HG03097 (cell line): ENCODE data around the gene POU2AF1.

Source experiments
- ATAC-seq: cut with Tn5 transposase; IDR thresholded peaks from one replicate; pipeline ENCODE4 v1.9.1; 2021; ENCODE audit not compliant: unreplicated experiment, low FRiP score

Gene POU2AF1

DNA sequence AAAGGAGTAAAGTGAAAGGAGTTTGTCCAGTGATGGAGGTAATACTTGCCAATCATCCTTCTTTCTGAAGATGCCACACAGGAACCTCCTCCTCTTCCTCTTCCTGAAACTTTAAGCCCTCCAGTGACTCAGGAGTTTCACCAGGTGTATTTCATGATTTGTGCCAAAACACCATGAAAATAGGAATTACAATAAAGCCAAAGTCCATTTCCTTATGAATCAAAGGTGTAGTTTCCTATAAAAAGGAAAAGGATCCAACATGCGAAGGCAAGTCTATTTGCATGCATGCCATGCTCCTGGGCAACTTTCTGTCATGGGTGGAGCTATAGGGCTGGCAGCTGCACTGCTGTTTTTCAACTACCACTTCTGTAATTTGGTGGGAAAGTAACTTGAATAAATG, 9.8 kb upstream of the POU2AF1 start:
- ATAC-seq, result no peak

DNA sequence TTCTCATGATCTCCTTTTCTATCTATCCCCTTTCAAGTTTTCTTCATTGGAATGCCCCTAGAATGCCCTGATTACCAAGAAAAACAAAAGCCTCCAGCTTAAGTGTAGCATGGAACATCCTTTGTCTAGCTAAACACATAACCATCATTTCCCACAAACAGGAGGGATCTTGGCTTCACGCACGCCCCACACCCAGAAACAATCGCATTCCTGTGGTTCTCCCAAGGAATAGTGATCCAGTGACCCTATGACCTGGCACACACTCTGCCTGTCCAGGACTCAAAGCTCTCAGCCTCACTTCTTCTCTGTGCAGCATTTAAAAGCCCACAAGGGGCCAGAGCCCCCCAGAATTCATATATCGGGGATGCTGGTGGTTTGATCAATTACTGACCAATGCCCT, 9.3 kb upstream of the POU2AF1 start:
- ATAC-seq, result no peak

DNA sequence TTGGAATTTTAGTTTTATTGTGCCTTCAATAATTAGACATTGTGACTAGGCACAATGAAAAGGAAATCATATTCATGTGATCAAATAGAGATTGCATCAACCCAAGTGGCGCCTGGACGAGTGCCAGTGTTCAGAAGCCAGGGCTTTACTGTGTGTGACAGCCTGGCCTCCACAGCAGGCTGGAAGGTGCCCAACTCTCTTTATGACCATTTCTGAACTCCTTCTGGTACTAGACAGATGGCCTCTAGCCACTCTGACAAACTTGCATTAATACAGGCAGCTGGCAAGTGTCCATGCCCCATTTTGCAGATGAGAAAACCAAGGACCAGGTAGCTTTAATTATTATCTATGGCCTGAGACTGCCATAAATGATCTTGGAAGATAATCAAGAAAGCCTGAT, 8.3 kb upstream of the POU2AF1 start:
- no peak for ATAC-seq

DNA sequence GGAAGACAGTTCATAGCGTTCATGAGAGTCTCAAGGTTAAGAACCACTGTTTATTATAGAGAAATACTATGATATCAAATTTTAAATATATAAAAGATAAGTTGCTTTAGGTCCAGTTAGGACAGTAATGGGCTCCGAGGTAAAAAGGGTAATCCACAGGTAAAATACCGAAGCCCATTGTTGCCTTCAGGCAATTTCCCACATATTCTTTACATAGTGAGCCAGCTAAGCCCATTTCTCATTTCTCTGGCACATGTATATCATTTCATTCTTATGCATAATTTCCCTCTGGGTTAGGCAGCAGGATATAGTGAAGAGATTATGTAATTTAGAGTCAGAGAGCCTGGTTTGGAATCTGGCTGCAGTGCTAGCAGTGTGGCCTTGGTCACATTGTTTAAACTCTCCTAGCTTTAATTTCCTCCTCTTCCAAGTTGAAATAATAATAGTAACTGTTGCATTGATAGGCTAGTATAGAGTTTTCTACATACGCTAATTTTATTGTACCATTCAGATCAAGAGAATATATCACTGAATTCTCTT, 7.6 kb upstream of the POU2AF1 start:
- no peak for ATAC-seq

DNA sequence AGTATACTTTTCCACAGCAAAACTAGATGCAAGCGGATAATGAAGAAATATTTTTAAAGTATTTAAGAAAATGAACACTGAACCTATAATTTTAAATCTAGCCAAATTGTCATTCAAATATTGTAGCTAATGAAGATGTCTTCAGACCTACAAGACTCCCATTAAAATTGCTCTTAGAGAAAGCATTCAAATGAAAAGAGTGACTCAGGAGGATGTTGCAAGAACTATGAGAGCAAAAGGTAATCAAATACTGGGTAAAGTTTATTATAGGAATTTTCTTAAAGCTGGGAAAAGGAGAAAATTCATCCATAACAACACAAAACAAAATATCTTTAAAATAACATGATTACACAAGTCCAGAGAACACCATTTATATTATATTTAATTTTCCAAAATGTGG, 5.4 kb upstream of the POU2AF1 start:
- ATAC-seq, result no peak

DNA sequence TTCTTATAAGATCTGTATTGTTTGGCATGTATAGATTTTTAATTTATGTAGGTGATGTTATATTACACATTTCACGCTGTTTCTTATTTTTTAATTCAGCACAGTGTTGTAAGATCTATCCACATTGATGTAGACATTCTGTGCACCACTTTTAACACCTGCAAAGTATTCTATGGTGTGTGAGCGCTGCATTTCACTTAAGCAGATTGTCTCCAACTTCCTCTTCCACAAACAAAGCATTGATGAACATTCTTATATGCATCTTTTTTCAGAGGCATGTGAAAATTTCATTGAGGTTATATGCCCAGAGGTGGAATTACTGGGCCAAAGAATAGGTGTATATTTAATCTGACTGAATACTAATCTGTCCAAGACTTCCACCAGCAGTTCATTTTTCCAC, 3.4 kb upstream of the POU2AF1 start:
- ATAC-seq, result no peak

DNA sequence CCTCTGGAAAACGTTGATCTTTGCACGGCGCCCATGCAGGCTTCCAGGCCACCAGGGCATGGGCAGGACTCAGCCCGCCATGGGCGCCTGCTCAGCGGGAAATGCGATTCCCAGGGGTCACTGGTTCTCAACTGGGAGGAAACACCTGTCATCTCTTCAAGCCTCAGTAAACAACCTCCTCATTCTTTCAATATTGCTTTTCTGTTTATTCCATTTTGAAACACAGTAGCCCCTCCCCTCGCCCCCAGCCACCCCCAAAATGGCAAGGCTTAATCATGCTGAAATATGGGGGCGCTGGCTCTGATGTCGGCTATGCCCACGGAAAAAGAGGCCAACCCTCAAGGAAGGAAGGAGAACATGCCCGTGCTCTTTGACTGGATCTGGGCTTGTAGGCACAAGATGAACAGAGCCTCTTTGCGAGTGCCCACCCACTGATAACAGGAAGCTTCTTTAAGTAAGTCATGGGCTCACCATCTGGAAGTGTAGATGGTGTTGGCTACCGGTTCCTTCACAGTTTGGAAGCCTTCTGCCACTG, 594 bp upstream of the POU2AF1 start:
- ATAC-seq, result peak; percentile 31

DNA sequence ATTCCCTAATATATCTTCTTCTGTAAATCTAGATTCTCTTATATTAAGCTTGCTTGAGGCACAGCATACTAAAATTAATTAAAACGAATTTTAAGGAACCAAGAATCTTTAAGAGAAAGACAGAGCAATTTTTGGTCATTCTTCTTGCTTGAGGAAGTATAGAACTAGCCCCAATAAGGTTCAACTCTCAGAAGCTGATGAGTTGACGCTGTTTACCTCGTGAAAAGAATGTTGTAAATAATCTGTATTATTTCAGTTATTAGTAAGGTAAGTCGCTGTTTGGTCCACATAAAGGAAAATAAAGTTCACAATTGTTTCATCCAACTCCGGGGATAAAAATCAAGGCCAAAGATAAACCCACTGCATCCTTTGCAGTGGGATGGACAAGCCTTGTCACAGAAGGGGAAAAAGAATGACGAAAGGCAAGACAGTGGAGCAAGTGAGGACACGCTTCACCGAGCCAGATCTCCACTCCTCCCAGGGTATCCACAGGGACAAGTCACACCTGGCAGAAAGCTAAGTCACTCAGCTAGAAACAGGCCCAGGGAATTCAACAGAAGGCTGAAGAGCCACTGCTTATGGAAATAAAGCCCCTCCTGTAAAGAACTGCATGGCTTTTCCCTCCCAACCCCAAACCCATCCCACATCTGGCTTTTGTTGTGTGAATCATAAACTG, 752 bp downstream of the POU2AF1 start:
- no peak for ATAC-seq

DNA sequence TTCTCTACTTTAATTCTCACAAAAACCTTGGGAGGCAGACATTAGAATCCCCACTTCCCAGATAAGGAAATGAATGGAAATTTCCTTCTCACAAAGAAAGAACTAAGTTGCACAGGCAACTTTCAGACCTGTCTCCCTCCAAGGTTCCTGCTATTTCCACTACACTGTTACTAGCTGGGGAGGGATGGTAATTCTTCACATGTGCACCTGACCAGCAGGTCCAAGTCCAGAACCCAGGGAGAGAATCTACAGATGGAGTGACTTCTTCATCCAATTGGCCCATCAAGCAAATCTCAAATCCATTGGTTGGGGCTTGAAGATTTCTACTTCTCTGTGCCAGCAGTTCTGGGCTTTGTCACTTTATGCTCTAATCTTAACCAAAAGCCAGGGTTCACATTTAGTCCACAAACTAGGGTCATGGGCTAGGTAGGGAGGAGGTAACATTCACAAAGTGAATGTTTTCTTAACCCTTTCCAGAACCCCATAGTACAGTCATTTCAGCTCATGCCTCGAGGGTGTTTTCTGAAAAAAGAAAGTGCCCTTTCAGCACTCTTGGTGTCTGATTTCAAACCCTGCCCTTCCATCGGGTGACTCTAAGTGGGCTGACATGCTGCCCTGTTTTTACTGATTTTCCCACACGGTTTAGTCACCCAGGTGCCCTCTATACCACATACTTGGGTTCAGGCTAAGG, 2.7 kb downstream of the POU2AF1 start:
- ATAC-seq, result no peak

DNA sequence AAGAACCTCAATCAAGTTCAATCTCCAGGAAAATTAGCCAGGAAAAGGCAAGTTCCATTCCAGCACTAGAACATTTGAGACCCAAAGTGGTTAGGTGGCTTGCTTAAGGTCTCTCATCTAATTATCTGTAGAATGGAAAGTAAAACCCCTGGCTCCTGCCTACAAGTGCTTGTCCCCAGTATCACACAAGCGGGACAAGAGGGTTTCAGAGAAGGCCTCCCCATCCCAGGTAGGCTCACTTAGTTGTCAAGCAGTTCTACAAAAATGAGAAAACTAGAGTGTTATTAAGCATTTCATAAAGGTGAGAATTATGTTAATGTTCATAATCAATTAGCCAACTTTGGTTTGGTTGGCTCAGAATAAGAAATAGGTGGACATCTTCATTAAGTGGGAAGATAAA, 5.5 kb downstream of the POU2AF1 start:
- no peak for ATAC-seq

DNA sequence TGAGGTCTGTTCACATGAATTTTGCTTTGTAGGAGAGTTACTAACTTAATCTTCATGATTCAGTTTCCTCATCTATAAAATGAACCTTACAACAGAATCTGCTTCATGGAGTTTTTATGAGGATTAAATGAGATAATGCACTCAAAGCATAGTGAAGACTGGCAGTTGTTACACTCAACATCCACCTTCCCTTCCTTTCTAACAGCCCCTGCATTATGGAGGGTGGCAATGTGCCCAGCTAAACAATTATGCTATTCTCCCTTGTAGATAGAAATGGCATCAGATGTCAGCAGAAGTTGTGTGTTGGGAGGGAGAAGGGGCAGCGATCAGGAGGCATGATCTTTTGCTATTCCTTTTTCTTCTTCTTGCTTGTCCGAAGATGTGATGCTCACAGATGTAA, 6.5 kb downstream of the POU2AF1 start:
- ATAC-seq, result no peak

DNA sequence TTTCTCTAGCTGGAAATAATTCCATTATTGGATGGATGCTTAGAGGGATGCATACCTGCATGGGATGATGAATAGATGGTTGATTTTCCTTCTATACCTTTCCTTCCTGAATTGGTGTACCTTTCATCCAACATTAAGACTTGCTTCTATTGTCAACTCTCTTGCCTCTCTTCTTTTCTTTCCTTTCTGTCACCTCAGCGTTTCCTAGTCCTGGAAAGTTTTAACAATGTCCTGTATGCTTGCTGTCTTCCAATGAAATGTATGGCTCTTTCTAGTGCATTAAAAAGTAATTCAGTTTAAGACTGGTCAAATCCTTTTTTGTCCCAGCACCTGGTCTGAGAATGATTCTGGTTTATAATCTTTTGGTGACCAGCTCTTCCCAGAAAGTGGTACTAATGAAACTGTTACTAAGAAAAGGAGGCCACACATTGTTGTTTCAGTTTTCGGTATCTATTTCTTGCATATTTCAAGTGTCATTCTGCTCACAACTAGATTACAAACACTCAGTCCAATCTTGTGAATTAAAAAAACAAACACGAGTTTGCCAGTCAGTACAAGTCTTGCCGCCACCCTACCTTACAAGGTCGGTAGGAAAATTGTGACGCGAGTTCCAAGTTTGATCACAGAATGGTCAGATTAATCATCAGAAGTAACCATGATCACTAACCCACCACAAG, 8.0 kb downstream of the POU2AF1 start:
- no peak for ATAC-seq

DNA sequence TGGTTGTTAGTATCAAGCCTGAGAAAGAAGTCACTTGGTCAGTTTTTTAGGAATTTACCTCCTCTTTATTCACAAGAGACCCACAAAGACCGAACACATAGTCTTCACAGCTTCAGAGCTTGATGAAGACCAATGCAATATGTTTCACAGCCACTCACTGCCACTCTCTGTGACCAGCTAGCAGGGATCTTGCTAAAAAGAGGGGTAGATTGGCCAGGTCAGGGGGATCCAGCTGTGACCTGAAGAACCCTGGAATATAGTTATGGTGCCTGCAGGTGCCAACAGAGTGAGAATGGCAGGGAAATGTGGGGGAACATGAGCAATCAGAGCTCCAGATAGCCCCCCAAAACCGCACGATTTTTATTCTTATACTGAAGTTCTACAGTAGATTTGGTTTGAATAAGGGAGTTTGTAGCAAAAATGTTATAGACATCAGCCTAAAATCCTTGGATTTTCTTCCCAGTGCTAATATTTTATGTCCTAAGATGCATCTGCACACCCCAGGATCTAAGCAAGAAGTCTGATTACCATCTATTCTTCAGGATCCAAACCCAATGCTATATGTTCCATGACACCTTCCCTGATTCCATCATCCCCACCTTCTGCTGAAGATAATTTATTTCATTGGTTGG, 8.7 kb downstream of the POU2AF1 start:
- no peak for ATAC-seq

DNA sequence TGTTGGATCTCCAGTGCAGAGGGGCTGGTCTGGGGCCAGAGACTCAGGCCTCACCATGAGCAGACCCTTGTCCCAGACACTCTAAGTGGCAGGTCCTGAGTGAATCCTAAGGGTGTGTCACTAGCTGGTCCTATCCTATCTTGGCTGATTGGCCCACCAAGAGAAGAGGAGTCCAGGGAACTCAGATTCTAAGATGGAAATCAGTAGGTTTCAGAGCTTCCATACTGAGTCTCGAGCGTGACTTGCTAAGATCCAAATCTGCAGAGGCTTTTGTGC, 10.9 kb downstream of the POU2AF1 start:
- no peak for ATAC-seq

DNA sequence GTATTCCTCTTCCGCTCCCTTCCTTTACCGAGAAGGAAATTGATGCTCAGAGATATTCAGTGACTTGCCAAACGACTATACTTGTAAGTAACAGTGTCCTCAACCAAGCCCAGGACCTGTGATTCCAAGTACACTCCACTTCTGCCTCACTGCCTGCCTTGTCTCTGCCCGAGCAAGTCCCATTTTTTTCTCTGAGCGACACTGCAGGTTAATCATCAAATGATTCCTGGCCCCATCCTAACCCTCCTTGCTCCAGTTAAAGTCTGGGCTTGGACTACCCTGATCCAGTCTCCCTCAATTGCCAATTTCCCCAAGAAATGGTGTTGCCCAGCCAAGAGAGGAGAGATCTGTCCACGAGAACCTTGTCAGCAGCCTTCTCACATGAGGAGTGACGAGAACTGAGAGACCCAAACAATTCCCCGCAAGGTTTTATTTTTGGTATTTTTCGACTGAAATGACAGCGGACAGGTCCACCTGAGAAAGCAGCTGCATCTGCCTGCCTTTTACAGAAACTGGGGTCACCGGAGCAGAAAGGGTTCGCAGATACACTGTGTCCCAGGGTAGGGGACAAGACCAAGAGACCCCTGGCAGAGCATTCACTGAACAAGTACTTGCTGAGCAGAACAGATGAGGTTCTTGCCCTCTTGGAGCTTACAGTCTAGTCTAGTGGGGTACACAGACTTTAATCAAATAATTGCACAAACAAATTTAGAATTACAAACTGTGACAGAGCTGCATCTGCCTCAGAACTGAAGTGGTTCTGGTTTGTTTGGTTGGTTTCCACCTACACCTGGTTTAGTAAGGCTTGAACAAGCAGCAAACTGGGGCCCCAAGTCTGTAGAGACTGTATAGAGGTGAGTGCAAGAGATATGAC, 11.4 kb downstream of the POU2AF1 start:
- peak; percentile 48 for ATAC-seq

DNA sequence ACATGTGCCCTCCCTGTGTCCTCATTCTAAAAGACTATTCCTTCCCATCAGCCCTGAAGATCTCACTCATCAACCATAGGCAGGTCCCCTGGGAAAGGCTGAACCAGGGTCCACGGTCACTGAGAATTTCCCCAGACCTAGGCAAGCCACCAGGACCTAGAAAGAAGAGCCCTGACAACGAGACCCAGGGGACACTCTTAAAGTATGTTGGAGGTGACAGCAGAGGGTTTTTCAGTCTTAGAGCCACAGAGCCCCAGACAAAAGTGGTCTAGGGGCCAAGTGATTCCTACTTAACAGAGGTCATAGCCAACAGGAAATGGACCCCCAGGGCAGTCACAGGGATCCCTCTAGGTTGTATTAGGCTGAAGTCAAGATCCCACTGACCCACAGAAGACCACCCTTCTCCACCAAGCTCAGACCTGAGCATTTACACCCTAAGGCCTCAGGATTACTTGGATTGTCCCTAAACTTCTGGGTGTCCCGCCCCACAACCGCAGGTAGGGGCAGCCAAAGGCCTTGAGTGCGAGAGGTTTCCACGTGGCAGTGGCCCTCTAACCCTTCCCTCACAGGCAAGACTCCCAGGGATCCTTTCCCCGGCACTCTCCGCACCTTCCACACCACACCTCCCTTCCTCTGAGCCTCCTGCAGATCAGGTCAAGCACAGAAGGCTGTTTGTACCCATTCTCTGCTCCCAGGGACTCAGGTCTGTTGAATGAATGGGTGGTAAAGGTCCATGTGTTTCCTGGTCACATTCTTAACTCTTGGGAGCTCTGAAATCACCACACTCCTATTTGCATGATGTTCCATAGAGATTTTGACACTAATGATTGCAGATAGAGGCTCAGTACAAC, 12.3 kb downstream of the POU2AF1 start:
- no peak for ATAC-seq

DNA sequence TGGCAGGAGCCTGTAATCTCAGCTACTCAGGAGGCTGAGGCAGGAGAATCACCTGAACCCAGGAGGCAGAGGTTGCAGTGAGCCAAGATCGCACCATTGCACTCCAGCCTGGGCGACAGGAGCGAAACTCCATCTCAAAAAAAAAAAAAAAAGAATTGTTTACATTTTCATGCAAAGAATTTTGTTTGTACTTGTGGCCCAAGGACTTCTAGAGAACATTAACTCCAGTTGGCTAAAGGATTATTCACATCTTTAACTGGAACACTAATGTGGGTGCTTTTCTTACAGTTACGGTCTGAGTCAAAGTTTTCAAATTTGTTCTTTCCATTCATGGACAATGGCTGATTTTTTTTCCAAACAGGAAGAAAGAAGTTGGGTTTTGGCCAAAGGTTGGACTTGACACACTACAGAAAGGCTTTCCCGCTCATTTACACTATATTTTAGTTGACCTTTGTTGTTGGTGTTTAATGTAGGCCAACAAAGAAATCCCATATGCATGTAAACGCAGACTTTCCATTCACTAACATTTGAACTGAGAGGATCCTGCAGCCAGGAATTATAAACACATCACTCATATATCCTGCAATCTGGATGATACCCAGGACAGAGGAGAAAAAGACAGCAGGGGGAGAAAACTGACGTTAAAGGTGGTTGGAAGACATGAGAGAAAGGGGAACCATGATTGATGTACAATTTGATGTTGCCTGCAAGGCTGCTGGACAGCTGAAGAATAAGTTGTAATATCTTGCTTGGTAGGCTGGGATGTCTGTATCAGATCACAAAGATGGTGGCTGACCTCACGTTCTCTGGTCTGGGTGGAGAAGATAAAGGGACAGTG, 13.1 kb downstream of the POU2AF1 start:
- ATAC-seq, result no peak

DNA sequence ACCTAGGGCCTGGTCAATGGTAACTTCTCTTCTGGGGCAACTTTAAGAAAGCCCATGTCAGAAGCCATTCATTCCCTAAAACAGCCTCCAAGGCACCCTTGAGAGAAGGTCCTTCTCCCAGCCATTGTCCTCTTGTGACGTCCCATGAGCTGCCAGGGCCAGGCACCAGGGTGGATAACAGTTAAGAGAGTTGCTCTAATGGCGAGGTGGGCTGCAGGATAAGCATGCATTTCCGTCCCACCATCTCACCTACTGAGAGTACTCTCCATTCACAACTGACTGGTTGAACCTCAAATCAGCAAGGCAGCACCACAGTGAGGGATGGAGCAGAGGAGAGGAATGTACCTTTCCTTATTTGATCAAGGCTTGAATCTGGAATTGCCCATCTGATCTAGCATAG, 14.6 kb downstream of the POU2AF1 start:
- no peak for ATAC-seq

DNA sequence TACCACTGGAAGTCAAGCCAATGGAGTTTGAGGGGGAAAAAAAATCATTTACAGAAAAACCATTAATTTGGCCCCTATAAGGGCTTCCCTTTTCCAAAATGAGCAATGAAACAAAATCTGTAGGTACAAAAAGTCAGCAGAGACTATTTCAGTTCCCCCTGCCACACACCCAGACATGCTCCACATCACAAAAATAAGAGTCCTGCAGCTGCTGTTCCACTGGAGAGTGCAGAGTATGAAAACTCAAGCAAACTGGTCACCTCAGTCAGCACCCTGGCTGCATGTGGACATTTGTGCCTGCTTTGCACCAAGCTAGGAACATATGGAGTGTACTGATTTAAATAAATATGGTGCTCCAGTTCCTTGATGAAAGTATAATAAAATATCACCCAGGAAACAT, 15.1 kb downstream of the POU2AF1 start:
- no peak for ATAC-seq
